ENCODE data around the gene KLF13.

DNA sequence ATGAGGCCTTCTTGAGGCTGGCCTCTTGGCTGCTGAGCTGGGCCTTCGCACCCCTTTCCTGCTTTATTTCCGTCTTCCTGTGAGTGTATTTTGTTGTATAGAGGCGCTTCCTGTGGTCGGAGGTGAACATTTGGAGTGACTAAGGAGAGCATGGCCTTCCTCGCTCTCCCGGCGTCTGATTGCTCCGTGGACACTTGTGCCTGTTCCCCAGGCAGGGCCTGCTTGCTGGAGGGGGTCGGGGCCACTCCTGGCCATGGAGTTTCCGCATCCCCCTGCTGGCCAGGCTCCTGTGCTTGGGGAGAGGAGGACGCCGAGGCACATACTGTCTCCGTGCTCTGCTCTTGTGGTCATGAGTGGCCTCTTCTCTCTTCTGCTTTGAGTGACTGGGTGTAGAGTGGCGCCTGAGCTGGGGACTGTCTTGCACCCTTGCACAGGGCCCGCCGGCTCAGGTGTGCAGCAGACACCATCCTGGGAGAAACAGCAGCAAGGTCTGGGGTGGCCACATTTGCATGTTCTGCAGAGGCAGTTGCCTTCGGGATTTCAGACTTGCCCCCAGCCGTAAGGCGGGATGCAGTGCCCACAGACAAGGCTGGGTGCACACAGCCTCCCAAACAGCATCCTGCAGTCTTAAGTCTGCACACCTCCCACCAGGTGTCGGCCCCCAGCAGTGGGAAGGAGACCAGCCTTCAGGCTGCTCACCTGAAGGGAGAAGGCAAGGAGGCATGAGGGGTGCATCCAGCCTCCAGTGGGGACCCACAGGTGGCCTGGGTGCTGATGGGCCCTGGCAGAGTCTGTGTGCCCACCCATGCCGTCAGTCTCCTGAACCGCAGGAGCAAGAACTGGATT lies 16.4 kb downstream of the KLF13 start:
- no peak for TF ChIP-seq CTCF (IDR thresholded peaks at IDR 0.05)
- no peak for TF ChIP-seq POLR2AphosphoS5 (IDR thresholded peaks at IDR 0.05; ENCODE audit: insufficient read depth in 1 of 2, low read depth in 1 of 2)
- no peak for TF ChIP-seq POLR2A (IDR thresholded peaks at IDR 0.05)

All from vagina (tissue), 2 donors.